ENCODE data around the gene SETD7. TPM values are rescaled to one million over a fixed set of nuclear protein-coding genes. Genes with fewer than 3 reads are reported as not detected.

The SETD7 gene
- total RNA-seq, 6 donors from 2014 or later = 17.8 to 45.6 (median 34.0) TPM

GRCh38 chr4:139523076-139523475 lies 32.9 kb downstream of the SETD7 start:
- ATAC-seq (ENCODE audit: low FRiP score in 2 of 2) = no peak
- peaks cover 8 to 88% (median 27%) of the 10 kb centered on the region in 4 donors for H3K36me3 ChIP-seq
- DNase-seq = no peak

GRCh38 chr4:139522457-139522856 lies 33.6 kb downstream of the SETD7 start:
- no peak for ATAC-seq (ENCODE audit: low FRiP score in 2 of 2)
- Histone ChIP-seq H3K9me3 (no peaks in the 10 kb centered on the region), H3K27me3 (no peaks in the 10 kb centered on the region), H3K4me3 (no peak overlapping the region), H3K4me1 (peaks cover 0 to 5% (median 2%) of the 10 kb centered on the region in 4 donors), H3K27ac (no peak overlapping the region), H3K36me3 (peaks cover 14 to 89% (median 32%) of the 10 kb centered on the region in 4 donors)
- TF ChIP-seq EP300 (IDR thresholded peaks at IDR 0.05) (no peak), CTCF (IDR thresholded peaks at IDR 0.05) (no peak), POLR2AphosphoS5 (IDR thresholded peaks at IDR 0.05) (no peak), POLR2A (IDR thresholded peaks at IDR 0.05) (no peak)
- WGBS, 2 donors = 79 to 84% methylated on average over 4 of the region's 4 CpGs
- DNase-seq = no peak

More at GRCh38 chr4:139523076-139523475, 32.9 kb downstream of the SETD7 start:
- Histone ChIP-seq H3K27ac (no peak overlapping the region), H3K4me3 (no peak overlapping the region), H3K9me3 (no peaks in the 10 kb centered on the region), H3K27me3 (no peaks in the 10 kb centered on the region), H3K4me1 (peaks cover 0 to 5% (median 2%) of the 10 kb centered on the region in 4 donors)
- TF ChIP-seq POLR2A (IDR thresholded peaks at IDR 0.05) (no peak), POLR2AphosphoS5 (IDR thresholded peaks at IDR 0.05) (no peak), EP300 (IDR thresholded peaks at IDR 0.05) (no peak), CTCF (IDR thresholded peaks at IDR 0.05) (no peak)
- WGBS, 2 donors = 63 to 73% methylated on average over 1 of the region's 1 CpG

GRCh38 chr4:139521754-139522401 lies 34.1 kb downstream of the SETD7 start:
- WGBS, 2 donors = 76 to 78% methylated on average over 4 of the region's 4 CpGs
- Histone ChIP-seq H3K9me3 (no peaks in the 10 kb centered on the region), H3K27ac (no peak overlapping the region), H3K27me3 (no peaks in the 10 kb centered on the region), H3K4me1 (peaks cover 0 to 5% (median 2%) of the 10 kb centered on the region in 4 donors), H3K4me3 (no peak overlapping the region), H3K36me3 (peaks cover 14 to 89% (median 37%) of the 10 kb centered on the region in 4 donors)
- DNase-seq (no peak), ATAC-seq (ENCODE audit: low FRiP score in 2 of 2) (no peak)
- TF ChIP-seq CTCF (IDR thresholded peaks at IDR 0.05) (no peak), POLR2A (IDR thresholded peaks at IDR 0.05) (no peak), EP300 (IDR thresholded peaks at IDR 0.05) (no peak), POLR2AphosphoS5 (IDR thresholded peaks at IDR 0.05) (no peak)

GRCh38 chr4:139515531-139515958 lies 40.5 kb downstream of the SETD7 start:
- 58 to 60% methylated on average over 4 of the region's 4 CpGs for WGBS, 2 donors
- Histone ChIP-seq H3K4me1 (peaks cover 0 to 4% (median 0%) of the 10 kb centered on the region in 4 donors), H3K36me3 (peaks cover 14 to 90% (median 50%) of the 10 kb centered on the region in 4 donors), H3K27me3 (no peaks in the 10 kb centered on the region), H3K27ac (no peak overlapping the region), H3K4me3 (no peak overlapping the region), H3K9me3 (no peaks in the 10 kb centered on the region)
- no peak for DNase-seq
- TF ChIP-seq POLR2AphosphoS5 (IDR thresholded peaks at IDR 0.05) = no peak
- TF ChIP-seq POLR2A (IDR thresholded peaks at IDR 0.05) = no peak
- no peak for TF ChIP-seq CTCF (IDR thresholded peaks at IDR 0.05)
- TF ChIP-seq EP300 (IDR thresholded peaks at IDR 0.05) = no peak
- ATAC-seq (ENCODE audit: low FRiP score in 2 of 2) = no peak
